Heart right ventricle (tissue), 16 donors: Measurements from ENCODE around the gene SSR1. TPM values are rescaled to one million over a fixed set of nuclear protein-coding genes. Genes with fewer than 3 reads are reported as not detected.
"Not testable (repeated sequence)": the region's sequence is repeated elsewhere in the genome, so short reads cannot be mapped to it uniquely, and the experiment has no call there.

Experiments
- ATAC-seq, 8 donors: fragments of 200-7000 bp; cut with Tn5 transposase; one replicate each; pipeline ENCODE4 v1.9.1; 2020; ENCODE audit warnings: mild to moderate bottlenecking in 8 of 8, moderate library complexity in 8 of 8, moderate number of reproducible peaks in 1 of 8
- DNase-seq, 2 donors: peaks; one replicate each; pipeline ENCODE4 v3.0.0-alpha.2; 2020
- H3K27ac ChIP-seq, 10 donors: fragments of 200-600 bp; sonication (generic) in 2 of 10; one replicate each; pipeline versions ENCODE4 v1.5.0 to v1.8.0; 2020 to 2022; ENCODE audit warnings: mild to moderate bottlenecking in 3 of 10
- H3K27me3 ChIP-seq, 7 donors: fragments of 200-600 bp; one replicate each; pipeline ENCODE4 v1.8.0; 2021 to 2022; ENCODE audit warnings: mild to moderate bottlenecking in 2 of 7
- H3K36me3 ChIP-seq, 9 donors: fragments of 200-600 bp; sonication (generic) in 1 of 9; one replicate each; pipeline versions ENCODE4 v1.5.0 to v1.8.0; 2020 to 2022; ENCODE audit warnings: mild to moderate bottlenecking in 2 of 9
- H3K4me1 ChIP-seq, 9 donors: fragments of 200-600 bp; sonication (generic) in 1 of 9; one replicate each; pipeline versions ENCODE4 v1.5.0 to v1.8.0; 2020 to 2022; ENCODE audit warnings: mild to moderate bottlenecking in 4 of 9
- H3K4me3 ChIP-seq, 10 donors: fragments of 200-600 bp; sonication (generic) in 2 of 10; one replicate each; pipeline versions ENCODE4 v1.5.0 to v1.8.0; 2020 to 2022; ENCODE audit warnings: mild to moderate bottlenecking in 7 of 10, moderate library complexity in 2 of 10
- H3K9me3 ChIP-seq, 11 donors: fragments of 200-600 bp in 10 of 11; sonication (generic) in 2 of 11; one replicate each; pipeline versions ENCODE4 v1.5.0 to v1.8.0; 2013 to 2022; ENCODE audit warnings: mild to moderate bottlenecking in 2 of 11, control low read depth in 1 of 11, moderate library complexity in 1 of 11
- WGBS, 2 donors: extraction: QIAGEN DNeasy Blood & Tissue Kit; methylation state at CpG; one replicate each; pipeline ENCODE4 v1.1.7; 2013; ENCODE audit warnings: inconsistent platforms in 1 of 2; 5-methylcytosine and 5-hydroxymethylcytosine counted together
- intact Hi-C, 10 donors: fragments of 100-400 bp; cut with DNase I; formaldehyde crosslinking; loops; one replicate each; pipeline versions ENCODE4 v1.11.1 to v1.14.2; 2022
- polyA plus RNA-seq, 2 donors: library from polyadenylated mRNA; stranded (reverse); fragments of 200-250 nt; gene quantifications; one replicate each; pipeline ENCODE4 v1.2.3, GENCODE V29; 2013
- total RNA-seq, 10 donors: library from RNA; stranded (reverse); fragmentation: NEBNext Ultra II Directional in 3 of 10; extraction: Animal tissue kit (Norgen Biotek cat#: 25700) in 3 of 10; gene quantifications; one replicate each; pipeline versions ENCODE4 v1.2.1 to v1.2.4, GENCODE V29; 2021 to 2023
- TF ChIP-seq, protein P1 (sequence below), 9 donors: fragments of 200-600 bp; sonication (generic) in 2 of 9; IDR thresholded peaks; one replicate each; pipeline versions ENCODE4 v1.5.0 to v1.8.0; 2021 to 2022; ENCODE audit warnings: antibody characterized with exemption in 9 of 9, mild to moderate bottlenecking in 5 of 9, moderate library complexity in 1 of 9
- donor health status: Arrhythmogenic right ventricular cardiomyopathy.
- donor health status: ischemic (EF 13 %, LVEDD 7.1; RV severe dilation, severe dysfunction).
- donor health status: healthy with polysubstance abuse.
- donor health status: DM: no; HTN: yes; CAD: no.
- donor health status: DM: no; HTN: no; CAD: no.
- donor health status: ischemic (EF 25% LVEDD 6.9; RV normal size, moderate dysfunction).
- donor health status: ischemic (EF 25% LVEDD 5.7; RV mildly dilated, moderate dysfunction).
- donor health status: healthy.
- donor health status: DM: yes; HTN: yes; CAD: no.
- donor health status: Ischemic cardiomyopathy.
- donor health status: ischemic (EF 35%, LVEDD 5.7; RV mildly dilated, moderate dysfunction).
- donor health status: nonischemic (EF 11% LVEDD 7.7; RV severe dilation, severe dysfunction).
- donor health status: DM: yes; HTN: yes; CAD: no.
- donor health status: PGD.
- donor health status: ischemic (EF 29% LVEDD 5.4; RV normal size, mild dysfunction).
- donor health status: nonischemic (EF 23%, LVEDD 6.1; RV moderate dilation, normal function).

Gene SSR1
- total and polyA plus RNA-seq, 12 donors = 8.3 to 80.5 (median 60.8) TPM

DNA sequence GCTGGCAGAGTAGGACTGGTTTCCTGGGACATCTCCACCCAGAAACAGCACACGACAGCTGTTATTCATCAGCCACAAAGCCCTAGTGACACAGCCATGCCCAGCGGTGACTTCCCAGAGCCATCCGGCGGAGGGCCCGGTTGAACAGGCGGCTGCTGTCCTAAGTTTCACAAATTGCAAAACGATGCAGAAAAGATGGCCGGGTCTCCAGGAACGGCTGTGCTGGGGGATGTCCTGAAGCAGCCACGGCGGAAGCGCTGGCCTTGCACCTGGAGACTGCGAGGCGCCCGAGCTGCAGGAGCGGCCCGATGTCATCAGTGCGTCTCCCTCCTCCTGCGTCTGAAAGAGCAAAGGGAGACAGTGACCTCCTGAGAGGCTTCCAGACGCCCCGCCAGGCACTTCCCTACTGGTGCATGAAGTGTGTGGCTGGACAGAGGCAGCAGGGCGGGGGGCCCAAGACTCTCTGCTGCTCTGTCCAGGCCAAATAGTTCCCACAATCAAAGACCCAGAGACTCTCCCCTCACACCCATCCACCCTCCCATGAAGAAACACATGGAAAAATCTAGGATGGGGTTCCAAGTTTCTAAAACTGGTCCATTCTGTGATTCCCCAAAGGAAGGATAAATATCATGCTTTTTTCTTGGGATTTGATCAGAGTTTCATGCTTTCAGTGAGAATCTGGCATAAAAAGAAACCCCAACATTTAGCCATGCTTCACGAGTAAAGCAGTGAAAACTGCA, 44.0 kb downstream of the SSR1 start:
- 91 to 92% methylated on average over 23 of the region's 23 CpGs for WGBS, 2 donors
- ATAC-seq (peak in 1 of 8 donors; percentile 12), DNase-seq (no peak)
- Histone ChIP-seq H3K4me1 (peaks cover 0 to 24% (median 0%) of the 10 kb centered on the region in 9 donors), H3K27ac (no peak overlapping the region), H3K36me3 (no peaks in the 10 kb centered on the region), H3K4me3 (no peak overlapping the region), H3K27me3 (no peaks in the 10 kb centered on the region), H3K9me3 (peaks cover 0 to 3% (median 0%) of the 10 kb centered on the region in 11 donors)
- intact Hi-C loops = no loop called here
- TF ChIP-seq, protein P1, sequence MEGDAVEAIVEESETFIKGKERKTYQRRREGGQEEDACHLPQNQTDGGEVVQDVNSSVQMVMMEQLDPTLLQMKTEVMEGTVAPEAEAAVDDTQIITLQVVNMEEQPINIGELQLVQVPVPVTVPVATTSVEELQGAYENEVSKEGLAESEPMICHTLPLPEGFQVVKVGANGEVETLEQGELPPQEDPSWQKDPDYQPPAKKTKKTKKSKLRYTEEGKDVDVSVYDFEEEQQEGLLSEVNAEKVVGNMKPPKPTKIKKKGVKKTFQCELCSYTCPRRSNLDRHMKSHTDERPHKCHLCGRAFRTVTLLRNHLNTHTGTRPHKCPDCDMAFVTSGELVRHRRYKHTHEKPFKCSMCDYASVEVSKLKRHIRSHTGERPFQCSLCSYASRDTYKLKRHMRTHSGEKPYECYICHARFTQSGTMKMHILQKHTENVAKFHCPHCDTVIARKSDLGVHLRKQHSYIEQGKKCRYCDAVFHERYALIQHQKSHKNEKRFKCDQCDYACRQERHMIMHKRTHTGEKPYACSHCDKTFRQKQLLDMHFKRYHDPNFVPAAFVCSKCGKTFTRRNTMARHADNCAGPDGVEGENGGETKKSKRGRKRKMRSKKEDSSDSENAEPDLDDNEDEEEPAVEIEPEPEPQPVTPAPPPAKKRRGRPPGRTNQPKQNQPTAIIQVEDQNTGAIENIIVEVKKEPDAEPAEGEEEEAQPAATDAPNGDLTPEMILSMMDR (IDR thresholded peaks at IDR 0.05) = no peak

DNA sequence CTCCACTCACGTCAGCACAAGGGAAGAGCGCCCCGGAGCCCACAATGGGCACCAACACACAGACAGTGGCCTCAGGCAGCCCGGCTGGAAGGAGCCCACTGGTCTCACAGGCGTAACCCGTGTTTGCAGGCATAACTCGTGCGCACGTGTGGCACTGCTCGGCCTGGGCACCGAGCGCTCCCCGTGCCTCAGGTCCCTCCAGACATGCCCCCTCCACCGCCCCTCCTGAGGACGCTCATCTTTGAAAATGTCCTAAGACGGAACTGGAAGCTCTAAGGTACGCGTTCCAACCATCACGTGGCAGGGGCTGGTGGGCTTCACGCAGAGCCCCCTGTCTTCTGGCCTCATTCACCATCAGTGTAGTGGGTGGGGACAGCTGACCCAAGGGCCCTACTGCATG, 44.6 kb downstream of the SSR1 start:
- ATAC-seq (peak in 1 of 8 donors; percentile 6), DNase-seq (no peak)
- H3K36me3 ChIP-seq = no peaks in the 10 kb centered on the region
- H3K27ac ChIP-seq = no peak overlapping the region
- TF ChIP-seq, protein P1 (IDR thresholded peaks at IDR 0.05) = no peak
- peaks cover 0 to 3% (median 0%) of the 10 kb centered on the region in 11 donors for H3K9me3 ChIP-seq
- 94 to 95% methylated on average over 20 of the region's 20 CpGs for WGBS, 2 donors
- intact Hi-C loops = no loop called here
- H3K4me3 ChIP-seq = no peak overlapping the region
- peaks cover 0 to 24% (median 0%) of the 10 kb centered on the region in 9 donors for H3K4me1 ChIP-seq
- no peaks in the 10 kb centered on the region for H3K27me3 ChIP-seq

DNA sequence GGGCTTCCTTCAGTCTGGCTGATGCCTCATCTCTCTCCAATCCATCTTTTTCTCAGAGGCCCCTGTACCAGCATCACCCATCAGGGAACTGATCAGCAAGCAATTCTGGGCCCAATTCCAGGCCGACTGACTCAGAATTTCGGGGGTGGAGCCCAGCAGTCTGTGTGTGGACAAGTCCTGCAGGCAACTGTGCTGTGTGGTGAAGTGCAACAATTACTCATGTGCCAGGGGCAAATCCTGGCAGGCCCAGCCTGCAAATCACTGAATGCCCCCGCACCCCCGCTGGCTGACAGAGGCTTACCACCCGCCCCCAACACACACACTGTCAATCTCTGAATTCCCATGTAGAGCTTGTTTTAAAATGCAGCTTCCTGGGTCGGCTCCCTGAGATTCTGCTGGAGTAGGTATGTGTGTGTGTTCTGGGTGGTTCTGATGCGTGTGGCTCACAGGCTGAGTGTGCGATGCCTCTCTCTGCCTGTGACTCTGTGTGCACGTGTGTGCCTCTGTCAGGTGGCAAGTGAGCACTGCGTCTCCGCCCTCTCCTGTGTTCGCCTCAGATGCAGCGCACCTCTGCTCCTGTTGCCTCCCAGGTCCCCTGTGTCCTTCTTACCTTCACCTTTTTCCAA, 45.4 kb downstream of the SSR1 start:
- H3K27me3 ChIP-seq = no peaks in the 10 kb centered on the region
- ATAC-seq = peak in 3 of 8 donors; percentile 18 to 32 (median 23)
- H3K4me1 ChIP-seq = peaks cover 0 to 31% (median 0%) of the 10 kb centered on the region in 9 donors
- H3K36me3 ChIP-seq = no peaks in the 10 kb centered on the region
- 77% methylated on average over 13 of the region's 13 CpGs for WGBS, 2 donors
- no peak overlapping the region for H3K27ac ChIP-seq
- intact Hi-C loops = no loop called here
- H3K4me3 ChIP-seq = no peak overlapping the region
- TF ChIP-seq, protein P1 (IDR thresholded peaks at IDR 0.05) = no peak
- no peak for DNase-seq
- H3K9me3 ChIP-seq = peaks cover 0 to 3% (median 0%) of the 10 kb centered on the region in 11 donors

DNA sequence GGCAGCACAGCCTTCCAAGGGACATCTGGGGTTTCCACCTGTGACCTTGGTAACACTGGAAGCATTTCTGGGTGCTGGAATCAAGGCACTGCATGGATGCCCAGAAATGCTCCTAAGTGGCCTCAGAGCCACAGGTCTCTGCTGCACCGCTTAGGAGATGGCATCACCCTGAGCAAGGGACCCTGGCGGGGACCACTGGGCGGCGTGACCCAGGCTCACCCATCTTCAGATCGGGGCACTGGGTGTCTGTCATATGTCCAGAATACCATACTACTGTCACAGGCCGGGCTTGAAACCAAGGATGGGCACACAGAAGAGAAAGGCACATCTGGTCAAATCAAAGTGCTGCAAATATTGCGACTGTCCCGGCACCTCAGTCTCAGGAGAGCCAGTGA, 45.9 kb downstream of the SSR1 start:
- H3K4me1 ChIP-seq = peaks cover 0 to 34% (median 0%) of the 10 kb centered on the region in 9 donors
- no peaks in the 10 kb centered on the region for H3K27me3 ChIP-seq
- H3K9me3 ChIP-seq = peaks cover 0 to 3% (median 0%) of the 10 kb centered on the region in 11 donors
- H3K36me3 ChIP-seq = no peaks in the 10 kb centered on the region
- H3K4me3 ChIP-seq = no peak overlapping the region
- intact Hi-C loops = no loop called here
- ATAC-seq = no peak
- no peak overlapping the region for H3K27ac ChIP-seq
- TF ChIP-seq, protein P1 (IDR thresholded peaks at IDR 0.05) = no peak
- WGBS, 2 donors = 95 to 97% methylated on average over 8 of the region's 8 CpGs
- no peak for DNase-seq

DNA sequence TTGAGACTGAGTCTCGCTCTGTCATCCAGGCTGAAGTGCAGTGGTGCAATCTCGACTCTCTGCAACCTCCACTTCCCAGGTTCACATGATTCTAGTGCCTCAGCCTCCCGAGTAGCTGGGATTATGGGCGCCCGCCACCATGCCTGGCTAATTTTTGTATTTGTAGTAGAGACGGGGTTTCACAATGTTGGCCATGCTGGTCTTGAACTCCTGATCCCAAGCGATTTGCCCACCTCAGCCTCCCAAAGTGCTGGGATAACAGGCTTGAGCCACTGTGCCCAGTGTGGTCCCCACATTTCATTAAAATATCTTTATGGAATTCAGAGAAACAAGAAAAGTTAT, 47.6 kb downstream of the SSR1 start:
- H3K4me1 ChIP-seq = peaks cover 0 to 51% (median 13%) of the 10 kb centered on the region in 9 donors
- intact Hi-C loops, H3K4me3 ChIP-seq, H3K27ac ChIP-seq, ATAC-seq, H3K27me3 ChIP-seq, DNase-seq, H3K9me3 ChIP-seq, H3K36me3 ChIP-seq: not testable (repeated sequence)
- 96% methylated on average over 7 of the region's 7 CpGs for WGBS, 2 donors
